Renal pelvis (tissue), 4 donors: ENCODE data around the gene CEP43. TPM values are rescaled to one million over a fixed set of nuclear protein-coding genes. Genes with fewer than 3 reads are reported as not detected.

ENCODE experiments used
- DNase-seq: peaks from one replicate; pipeline ENCODE4 v3.0.0-alpha.2; 2013
- polyA plus RNA-seq, 3 donors: library from polyadenylated mRNA; unstranded; fragments of 120-200 nt; gene quantifications; one replicate each; pipeline ENCODE4 v1.2.1, GENCODE V29; 2013; ENCODE audit not compliant: insufficient read length in 3 of 3

Gene CEP43
- polyA plus RNA-seq, 3 donors: 25.9 to 51.4 (median 48.6) TPM

GRCh38 chr6:166999884-167000253, 672 bp downstream of the CEP43 start:
- DNase-seq: no peak

GRCh38 chr6:167000759-167001158, 1.6 kb downstream of the CEP43 start:
- no peak for DNase-seq

GRCh38 chr6:167005350-167006159, 6.4 kb downstream of the CEP43 start:
- no peak for DNase-seq

- no peak for DNase-seq
Observed at GRCh38 chr6:167007985-167008384, 8.8 kb downstream of the CEP43 start.

- DNase-seq: no peak
Observed at GRCh38 chr6:167013067-167013466, 13.9 kb downstream of the CEP43 start.

GRCh38 chr6:167013946-167014345, 14.7 kb downstream of the CEP43 start:
- DNase-seq: no peak

GRCh38 chr6:167015302-167015701, 16.1 kb downstream of the CEP43 start:
- no peak for DNase-seq

- no peak for DNase-seq
Observed at GRCh38 chr6:167020206-167020605, 21.0 kb downstream of the CEP43 start.

- no peak for DNase-seq
Observed at GRCh38 chr6:167027308-167027707, 28.1 kb downstream of the CEP43 start.

GRCh38 chr6:167027772-167028171, 28.6 kb downstream of the CEP43 start:
- no peak for DNase-seq

- DNase-seq: no peak
Observed at GRCh38 chr6:167030222-167031072, 31.2 kb downstream of the CEP43 start.

- no peak for DNase-seq
Observed at GRCh38 chr6:167031082-167031709, 32.0 kb downstream of the CEP43 start.

- no peak for DNase-seq
Observed at GRCh38 chr6:167034056-167034455, 34.9 kb downstream of the CEP43 start.

- no peak for DNase-seq
Observed at GRCh38 chr6:167037762-167038161, 38.6 kb downstream of the CEP43 start.

GRCh38 chr6:167044696-167045095, 45.5 kb downstream of the CEP43 start:
- DNase-seq: no peak

- no peak for DNase-seq
Observed at GRCh38 chr6:167045828-167046580, 46.8 kb downstream of the CEP43 start.

- no peak for DNase-seq
Observed at GRCh38 chr6:167046861-167047495, 47.8 kb downstream of the CEP43 start.

- DNase-seq: no peak
Observed at GRCh38 chr6:167047554-167047953, 48.4 kb downstream of the CEP43 start.
